ENCODE results near the gene TTYH3. TPM values are rescaled to one million over a fixed set of nuclear protein-coding genes. Genes with fewer than 3 reads are reported as not detected.

Gene TTYH3
- polyA plus RNA-seq, 6 donors from 2014 or later, result 1.2 to 4.4 (median 2.5) TPM

GRCh38 chr7:2645274-2645868 is 13.6 kb downstream of the TTYH3 start:
- ATAC-seq (ENCODE audit: low read depth in 2 of 2) (peak; percentile 40 to 43), DNase-seq (peak; percentile 61)

GRCh38 chr7:2646336-2646679 is 14.5 kb downstream of the TTYH3 start:
- Mint-ChIP-seq H3K27me3 (no peaks in the 10 kb centered on the region), H3K27ac (no peak overlapping the region), H3K36me3 (no peaks in the 10 kb centered on the region), H3K4me3 (peak overlapping the region in 2 of 8 donors; percentile 22 to 95), H3K9me3 (no peaks in the 10 kb centered on the region), H3K4me1 (peaks cover 25 to 42% (median 34%) of the 10 kb centered on the region in 3 donors)
- DNase-seq (no peak), ATAC-seq (ENCODE audit: low read depth in 2 of 2) (no peak)

More at GRCh38 chr7:2645274-2645868, 13.6 kb downstream of the TTYH3 start:
- peak overlapping the region; percentile 64 to 95 (median 88) for H3K4me3 Mint-ChIP-seq
- no peaks in the 10 kb centered on the region for H3K27me3 Mint-ChIP-seq
- peak overlapping the region in 5 of 6 donors; percentile 76 to 92 (median 85) for H3K27ac Mint-ChIP-seq
- H3K36me3 Mint-ChIP-seq, result no peaks in the 10 kb centered on the region
- H3K9me3 Mint-ChIP-seq, result no peaks in the 10 kb centered on the region
- H3K4me1 Mint-ChIP-seq, result peaks cover 34 to 45% (median 42%) of the 10 kb centered on the region in 3 donors

GRCh38 chr7:2646680-2647571 is 15.1 kb downstream of the TTYH3 start:
- no peak for DNase-seq
- Mint-ChIP-seq H3K4me1 (peaks cover 22 to 35% (median 32%) of the 10 kb centered on the region in 3 donors), H3K27ac (no peak overlapping the region), H3K9me3 (no peaks in the 10 kb centered on the region), H3K36me3 (no peaks in the 10 kb centered on the region), H3K4me3 (peak overlapping the region in 1 of 8 donors; percentile 9), H3K27me3 (no peaks in the 10 kb centered on the region)
- no peak for ATAC-seq (ENCODE audit: low read depth in 2 of 2)

- Mint-ChIP-seq H3K27me3 (no peaks in the 10 kb centered on the region), H3K36me3 (no peaks in the 10 kb centered on the region), H3K9me3 (no peaks in the 10 kb centered on the region), H3K27ac (peak overlapping the region in 1 of 6 donors; percentile 38), H3K4me1 (peaks cover 22 to 33% (median 27%) of the 10 kb centered on the region in 3 donors), H3K4me3 (no peak overlapping the region)
- ATAC-seq (ENCODE audit: low read depth in 2 of 2), result no peak
- no peak for DNase-seq
Observed at GRCh38 chr7:2647594-2648172, 15.9 kb downstream of the TTYH3 start.

GRCh38 chr7:2649139-2649838 is 17.5 kb downstream of the TTYH3 start:
- Mint-ChIP-seq H3K36me3 (no peaks in the 10 kb centered on the region), H3K4me1 (peaks cover 12 to 22% (median 15%) of the 10 kb centered on the region in 3 donors), H3K27ac (no peak overlapping the region)

GRCh38 chr7:2649991-2650390 is 18.2 kb downstream of the TTYH3 start:
- ATAC-seq (ENCODE audit: low read depth in 2 of 2), result no peak
- H3K4me3 Mint-ChIP-seq, result no peak overlapping the region
- H3K4me1 Mint-ChIP-seq, result peaks cover 8 to 15% (median 8%) of the 10 kb centered on the region in 3 donors
- H3K27me3 Mint-ChIP-seq, result no peaks in the 10 kb centered on the region
- no peak for DNase-seq
- H3K36me3 Mint-ChIP-seq, result no peaks in the 10 kb centered on the region
- H3K27ac Mint-ChIP-seq, result peak overlapping the region in 2 of 6 donors; percentile 54 to 79
- H3K9me3 Mint-ChIP-seq, result no peaks in the 10 kb centered on the region

More at GRCh38 chr7:2649139-2649838, 17.5 kb downstream of the TTYH3 start:
- no peak for DNase-seq
- no peaks in the 10 kb centered on the region for H3K27me3 Mint-ChIP-seq
- H3K4me3 Mint-ChIP-seq, result peak overlapping the region in 1 of 8 donors; percentile 35
- H3K9me3 Mint-ChIP-seq, result no peaks in the 10 kb centered on the region
- ATAC-seq (ENCODE audit: low read depth in 2 of 2), result no peak

- Mint-ChIP-seq H3K9me3 (no peaks in the 10 kb centered on the region), H3K27ac (peak overlapping the region in 2 of 6 donors; percentile 5 to 79), H3K27me3 (no peaks in the 10 kb centered on the region), H3K4me3 (no peak overlapping the region), H3K4me1 (peaks cover 3 to 11% (median 3%) of the 10 kb centered on the region in 3 donors), H3K36me3 (no peaks in the 10 kb centered on the region)
- DNase-seq, result no peak
- no peak for ATAC-seq (ENCODE audit: low read depth in 2 of 2)
Observed at GRCh38 chr7:2650451-2650850, 18.7 kb downstream of the TTYH3 start.

- DNase-seq, result no peak
- H3K36me3 Mint-ChIP-seq, result no peaks in the 10 kb centered on the region
- ATAC-seq (ENCODE audit: low read depth in 2 of 2), result peak in 1 of 2 donors; percentile 51
- H3K4me3 Mint-ChIP-seq, result no peak overlapping the region
- H3K9me3 Mint-ChIP-seq, result no peaks in the 10 kb centered on the region
- H3K27me3 Mint-ChIP-seq, result no peaks in the 10 kb centered on the region
- peaks cover 0 to 5% (median 0%) of the 10 kb centered on the region in 3 donors for H3K4me1 Mint-ChIP-seq
- H3K27ac Mint-ChIP-seq, result no peak overlapping the region
Observed at GRCh38 chr7:2651336-2651735, 19.6 kb downstream of the TTYH3 start.

- peak overlapping the region in 1 of 6 donors; percentile 49 for H3K27ac Mint-ChIP-seq
- H3K9me3 Mint-ChIP-seq, result no peaks in the 10 kb centered on the region
- no peaks in the 10 kb centered on the region for H3K27me3 Mint-ChIP-seq
- peaks cover 0 to 5% (median 2%) of the 10 kb centered on the region in 3 donors for H3K4me1 Mint-ChIP-seq
- no peak overlapping the region for H3K4me3 Mint-ChIP-seq
- ATAC-seq (ENCODE audit: low read depth in 2 of 2), result no peak
- peaks cover 0 to 4% of the 10 kb centered on the region in 2 donors for H3K36me3 Mint-ChIP-seq
- no peak for DNase-seq
Observed at GRCh38 chr7:2651847-2652735, 20.3 kb downstream of the TTYH3 start.

GRCh38 chr7:2652736-2653060 is 20.9 kb downstream of the TTYH3 start:
- Mint-ChIP-seq H3K4me1 (peaks cover 0 to 5% (median 4%) of the 10 kb centered on the region in 3 donors), H3K36me3 (peaks cover 0 to 8% of the 10 kb centered on the region in 2 donors), H3K9me3 (no peaks in the 10 kb centered on the region), H3K27me3 (no peaks in the 10 kb centered on the region), H3K4me3 (no peak overlapping the region), H3K27ac (no peak overlapping the region)
- DNase-seq (no peak), ATAC-seq (ENCODE audit: low read depth in 2 of 2) (no peak)

GRCh38 chr7:2654059-2654458 is 22.3 kb downstream of the TTYH3 start:
- no peaks in the 10 kb centered on the region for H3K27me3 Mint-ChIP-seq
- DNase-seq, result no peak
- no peak overlapping the region for H3K27ac Mint-ChIP-seq
- peaks cover 0 to 8% of the 10 kb centered on the region in 2 donors for H3K36me3 Mint-ChIP-seq
- H3K4me1 Mint-ChIP-seq, result peaks cover 0 to 5% (median 4%) of the 10 kb centered on the region in 3 donors
- ATAC-seq (ENCODE audit: low read depth in 2 of 2), result no peak
- no peaks in the 10 kb centered on the region for H3K9me3 Mint-ChIP-seq
- H3K4me3 Mint-ChIP-seq, result no peak overlapping the region

- Mint-ChIP-seq H3K4me1 (peaks cover 0 to 4% (median 0%) of the 10 kb centered on the region in 3 donors), H3K4me3 (peak overlapping the region in 1 of 8 donors; percentile 69), H3K27ac (no peak overlapping the region), H3K27me3 (no peaks in the 10 kb centered on the region), H3K9me3 (no peaks in the 10 kb centered on the region), H3K36me3 (peaks cover 0 to 8% of the 10 kb centered on the region in 2 donors)
- no peak for ATAC-seq (ENCODE audit: low read depth in 2 of 2)
- no peak for DNase-seq
Observed at GRCh38 chr7:2655870-2656614, 24.3 kb downstream of the TTYH3 start.

Data from naive B cell (primary cell).